B cell (primary cell): ENCODE results near the gene MUC21. TPM values are rescaled to one million over a fixed set of nuclear protein-coding genes. Genes with fewer than 3 reads are reported as not detected.

Source experiments
- ATAC-seq: fragments of 200-7000 bp; cut with Tn5 transposase; one replicate; pipeline ENCODE4 v1.10.0; 2021; ENCODE audit warnings: low read depth, mild to moderate bottlenecking, moderate number of reproducible peaks, moderate library complexity
- CTCF ChIA-PET: fragments of 350-600 bp; sonication (Branson Sonifier 250); formaldehyde crosslinking; loops from one replicate; lab custom pipeline; 2021; ENCODE audit warnings: antibody characterized with exemption, inconsistent platforms; lab: Charles Lee
- POLR2A ChIA-PET: fragments of 350-600 bp; sonication (Branson Sonifier 250); formaldehyde crosslinking; loops from one replicate; lab custom pipeline; 2021; ENCODE audit warnings: antibody characterized with exemption; lab: Charles Lee
- DNase-seq: peaks from one replicate; pipeline ENCODE4 v3.0.0; 2013
- H2AFZ ChIP-seq: 2 replicates; pipeline ENCODE4 v1.6.1; 2012; ENCODE audit warnings: mild to moderate bottlenecking, low read depth, low read length; ENCODE audit not compliant: insufficient read depth, poor library complexity, severe bottlenecking
- H3K27ac ChIP-seq, 2 donors: 1 replicate in 1 of 2; 2 replicates in 1 of 2; pipeline ENCODE4 v1.5.1; 2012 to 2013; ENCODE audit warnings: low read length in 2 of 2, mild to moderate bottlenecking in 2 of 2, moderate library complexity in 1 of 2
- H3K27me3 ChIP-seq, 4 experiments: fragments of 200-600 bp in 1 of 4; sonication (generic) in 1 of 4; replicated peaks in 1 of 4; 1 replicate in 2 of 4; 2 replicates in 2 of 4; pipeline versions ENCODE4 v1.6.1 to v1.7.0; 2013 to 2016; ENCODE audit warnings: low read length in 3 of 4, mild to moderate bottlenecking in 2 of 4, mixed read lengths in 1 of 4, moderate library complexity in 1 of 4; ENCODE audit not compliant: insufficient read depth in 4 of 4, control insufficient read depth in 3 of 4; ENCODE audit errors: control extremely low read depth in 1 of 4
- H3K36me3 ChIP-seq, 2 experiments: replicated peaks in 1 of 2; 1 replicate in 1 of 2; 2 replicates in 1 of 2; pipeline versions ENCODE4 v1.6.1 to v1.7.1; 2013; ENCODE audit warnings: low read length in 1 of 2; ENCODE audit not compliant: insufficient read depth in 2 of 2, control insufficient read depth in 1 of 2; ENCODE audit errors: control extremely low read depth in 1 of 2, extremely low read depth in 1 of 2
- H3K4me1 ChIP-seq, 2 donors: fragments of 200-600 bp in 1 of 2; sonication (generic) in 1 of 2; 1 replicate in 1 of 2; 2 replicates in 1 of 2; pipeline versions ENCODE4 v1.5.1 to v1.6.1; 2013 to 2017; ENCODE audit warnings: low read length in 2 of 2; ENCODE audit not compliant: control insufficient read depth in 2 of 2, insufficient read depth in 2 of 2
- H3K4me2 ChIP-seq: replicated peaks from 2 replicates; pipeline ENCODE3; 2012; ENCODE audit warnings: mild to moderate bottlenecking, low read depth, low read length; ENCODE audit not compliant: poor library complexity, severe bottlenecking
- H3K4me3 ChIP-seq, 5 experiments: fragments of 200-600 bp in 1 of 5; sonication (generic) in 1 of 5; 1 replicate in 3 of 5; 2 replicates in 2 of 5; pipeline versions ENCODE4 v1.5.1 to v1.7.0; 2011 to 2016; ENCODE audit warnings: low read length in 4 of 5, mild to moderate bottlenecking in 4 of 5, low read depth in 2 of 5, control low read depth in 1 of 5, moderate library complexity in 1 of 5; ENCODE audit not compliant: insufficient read depth in 1 of 5; ENCODE audit errors: control extremely low read depth in 1 of 5, extremely low read depth in 1 of 5
- H3K79me2 ChIP-seq: fragments of 200-600 bp; sonication (generic); one replicate; pipeline ENCODE4 v1.6.0; 2016; ENCODE audit warnings: low read length; ENCODE audit not compliant: control insufficient read depth, insufficient read depth
- H3K9ac ChIP-seq: fragments of 200-600 bp; sonication (generic); 2 replicates; pipeline ENCODE4 v1.6.1; 2017; ENCODE audit warnings: mild to moderate bottlenecking, low read length, moderate library complexity
- H3K9me3 ChIP-seq, 3 donors: one replicate each; pipeline versions ENCODE4 v1.6.1 to v1.7.1; 2013; ENCODE audit warnings: low read length in 2 of 3; ENCODE audit not compliant: control insufficient read depth in 2 of 3, insufficient read depth in 1 of 3; ENCODE audit errors: control extremely low read depth in 1 of 3
- H4K20me1 ChIP-seq: 2 replicates; pipeline ENCODE4 v1.6.0; 2012; ENCODE audit warnings: mild to moderate bottlenecking, low read length; ENCODE audit not compliant: insufficient read depth, control insufficient read depth, poor library complexity, severe bottlenecking
- H3K27ac Mint-ChIP-seq: one replicate; pipeline ENCODE4 v1.8.0; 2021; ENCODE audit warnings: mixed read lengths
- H3K27me3 Mint-ChIP-seq: one replicate; pipeline ENCODE4 v1.8.0; 2021; ENCODE audit warnings: mixed read lengths
- H3K4me1 Mint-ChIP-seq: one replicate; pipeline ENCODE4 v1.8.0; 2021; ENCODE audit warnings: mixed read lengths
- H3K4me3 Mint-ChIP-seq: one replicate; pipeline ENCODE4 v1.8.0; 2021; ENCODE audit warnings: mixed read lengths
- H3K9me3 Mint-ChIP-seq: one replicate; pipeline ENCODE4 v1.8.0; 2022; ENCODE audit warnings: mixed read lengths; ENCODE audit not compliant: insufficient read depth
- CTCF ChIP-seq: fragments of 200-600 bp; IDR thresholded peaks from one replicate; pipeline ENCODE4 v1.8.0; 2022; ENCODE audit warnings: antibody characterized with exemption, mild to moderate bottlenecking
- EZH2 ChIP-seq: IDR thresholded peaks from 2 replicates; pipeline ENCODE4 v1.6.1; 2012; ENCODE audit warnings: borderline replicate concordance, low read depth, mild to moderate bottlenecking, moderate library complexity, low read length; ENCODE audit not compliant: insufficient read depth, poor library complexity, severe bottlenecking
- WGBS: methylation state at CpG from one replicate; pipeline ENCODE4 v1.1.5; 2013; ENCODE audit warnings: missing lambda C conversion rate; ENCODE audit not compliant: insufficient coverage; 5-methylcytosine and 5-hydroxymethylcytosine counted together
- intact Hi-C: fragments of 100-400 bp; cut with micrococcal nuclease; formaldehyde crosslinking; loops from one replicate; pipeline ENCODE4 v1.10.0; 2022
- polyA plus RNA-seq: library from polyadenylated mRNA; depleted of rRNA; stranded (reverse); fragments of >200 nt; gene quantifications from 2 replicates; pipeline ENCODE4 v1.2.3, GENCODE V29; 2012
- total RNA-seq, 2 donors: library from RNA; stranded (reverse); fragments of 120-200 nt in 1 of 2; gene quantifications; 1 replicate in 1 of 2; 2 replicates in 1 of 2; pipeline versions ENCODE4 v1.2.3 to v1.2.4, GENCODE V29; 2013 to 2022

MUC21 gene
- total and polyA plus RNA-seq, 2 donors (not counting 1 experiment from before 2014, with no cell fraction given) = not detected

- ChIA-PET CTCF (no interaction called here), POLR2A (no interaction called here)
- H3K4me1 ChIP-seq = peaks cover 4 to 6% of the 10 kb centered on the region in 2 donors
- no peak overlapping the region for H3K27ac ChIP-seq
- peaks cover 7% of the 10 kb centered on the region for H3K4me1 Mint-ChIP-seq
- H3K36me3 ChIP-seq = no peaks in the 10 kb centered on the region
- no peaks in the 10 kb centered on the region for H3K79me2 ChIP-seq
- H3K9ac ChIP-seq = no peak overlapping the region
- intact Hi-C loops = no loop called here
- no peak overlapping the region for H3K27ac Mint-ChIP-seq
- peaks cover 0 to 6% (median 0%) of the 10 kb centered on the region in 3 donors for H3K9me3 ChIP-seq
- TF ChIP-seq EZH2 = no peak
- TF ChIP-seq CTCF = no peak
- DNase-seq = no peak
- H3K9me3 Mint-ChIP-seq = no peaks in the 10 kb centered on the region
- H3K27me3 Mint-ChIP-seq = peaks cover 44% of the 10 kb centered on the region
- no peak overlapping the region for H3K4me3 ChIP-seq
- no peak overlapping the region for H2AFZ ChIP-seq
- H4K20me1 ChIP-seq = no peaks in the 10 kb centered on the region
- no peak overlapping the region for H3K4me2 ChIP-seq
- WGBS = 90% methylated on average over 5 of the region's 9 CpGs
- no peak for ATAC-seq
- no peak overlapping the region for H3K4me3 Mint-ChIP-seq
- H3K27me3 ChIP-seq = peaks cover 0 to 25% (median 0%) of the 10 kb centered on the region in 4 experiments
These were observed 22.4 kb upstream of the MUC21 start for GRCh38 chr6:30960907-30961673.

DNA sequence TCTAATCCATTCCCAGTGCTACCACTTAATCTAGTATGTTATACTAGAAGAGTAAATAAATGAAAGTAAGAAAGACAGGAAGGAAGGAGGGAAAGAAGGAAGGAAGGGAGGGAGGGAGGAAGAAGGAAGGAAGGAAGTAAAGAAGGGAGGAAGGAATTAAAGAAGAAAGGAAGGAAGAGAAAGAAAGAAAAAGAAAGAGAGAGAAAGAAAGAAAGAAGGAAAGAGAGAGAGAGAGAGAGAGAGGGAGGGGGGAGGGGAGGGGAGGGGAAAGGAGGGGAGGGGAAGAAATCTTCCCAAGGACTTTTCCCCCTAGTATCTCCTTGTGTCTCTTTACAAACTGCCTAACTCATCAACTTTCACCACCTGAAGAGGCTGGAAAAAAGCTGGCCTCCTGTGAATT, 20.8 kb upstream of the MUC21 start:
- H3K27me3 Mint-ChIP-seq = peaks cover 51% of the 10 kb centered on the region

More for the DNA sequence above, 20.8 kb upstream of the MUC21 start:
- no peaks in the 10 kb centered on the region for H3K9me3 Mint-ChIP-seq
- H3K4me2 ChIP-seq = no peak overlapping the region
- H3K36me3 ChIP-seq = no peaks in the 10 kb centered on the region
- CTCF ChIA-PET = no interaction called here
- H3K27ac ChIP-seq = no peak overlapping the region
- TF ChIP-seq EZH2 = no peak
- TF ChIP-seq CTCF = no peak
- H3K9me3 ChIP-seq = peaks cover 0 to 6% (median 0%) of the 10 kb centered on the region in 3 donors
- H3K4me1 ChIP-seq = no peaks in the 10 kb centered on the region
- H3K9ac ChIP-seq = no peak overlapping the region
- ATAC-seq (no peak), DNase-seq (no peak)
- H3K27ac Mint-ChIP-seq = no peak overlapping the region
- POLR2A ChIA-PET = no interaction called here
- H3K4me3 ChIP-seq = no peak overlapping the region
- no peak overlapping the region for H2AFZ ChIP-seq
- H3K79me2 ChIP-seq = no peaks in the 10 kb centered on the region
- intact Hi-C loops = no loop called here
- no peaks in the 10 kb centered on the region for H4K20me1 ChIP-seq
- peaks cover 0 to 25% (median 0%) of the 10 kb centered on the region in 4 experiments for H3K27me3 ChIP-seq
- no peak overlapping the region for H3K4me3 Mint-ChIP-seq
- no peaks in the 10 kb centered on the region for H3K4me1 Mint-ChIP-seq
